ENCODE data around the gene SAPCD2. TPM values are rescaled to one million over a fixed set of nuclear protein-coding genes. Genes with fewer than 3 reads are reported as not detected.
A peak's percentile ranks its signal among the peaks of the same experiment; 100 is the strongest.

Gene SAPCD2
- total RNA-seq, 2 donors from 2014 or later = 0.39 to 0.44 TPM

GRCh38 chr9:137108608-137109249 lies 38.4 kb upstream of the SAPCD2 start:
- ATAC-seq (no peak), DNase-seq (no peak)
- intact Hi-C loops (cut with DNase I) = no loop called here

DNA sequence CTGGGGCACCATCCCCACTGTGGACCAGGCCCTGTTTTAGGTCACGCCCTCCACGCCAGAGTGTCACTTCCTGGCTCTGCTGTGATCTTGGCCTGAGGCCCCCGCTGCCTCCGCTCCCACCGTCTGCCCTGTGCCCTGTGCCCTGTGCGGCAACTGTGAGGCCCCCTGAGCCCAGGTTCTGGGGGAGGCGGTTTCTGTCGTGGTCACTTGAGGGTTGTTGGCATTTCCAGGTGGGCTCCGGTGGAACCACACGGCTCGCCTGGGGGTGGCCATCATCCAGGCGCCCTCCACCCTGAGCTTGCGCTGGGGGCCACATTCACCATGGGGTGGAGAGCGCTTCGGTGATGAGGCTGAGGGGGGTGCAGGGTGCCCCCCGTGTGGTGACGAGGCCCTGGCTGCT lies 37.6 kb upstream of the SAPCD2 start:
- ATAC-seq (no peak), DNase-seq (no peak)
- intact Hi-C loops (cut with DNase I) = no loop called here

DNA sequence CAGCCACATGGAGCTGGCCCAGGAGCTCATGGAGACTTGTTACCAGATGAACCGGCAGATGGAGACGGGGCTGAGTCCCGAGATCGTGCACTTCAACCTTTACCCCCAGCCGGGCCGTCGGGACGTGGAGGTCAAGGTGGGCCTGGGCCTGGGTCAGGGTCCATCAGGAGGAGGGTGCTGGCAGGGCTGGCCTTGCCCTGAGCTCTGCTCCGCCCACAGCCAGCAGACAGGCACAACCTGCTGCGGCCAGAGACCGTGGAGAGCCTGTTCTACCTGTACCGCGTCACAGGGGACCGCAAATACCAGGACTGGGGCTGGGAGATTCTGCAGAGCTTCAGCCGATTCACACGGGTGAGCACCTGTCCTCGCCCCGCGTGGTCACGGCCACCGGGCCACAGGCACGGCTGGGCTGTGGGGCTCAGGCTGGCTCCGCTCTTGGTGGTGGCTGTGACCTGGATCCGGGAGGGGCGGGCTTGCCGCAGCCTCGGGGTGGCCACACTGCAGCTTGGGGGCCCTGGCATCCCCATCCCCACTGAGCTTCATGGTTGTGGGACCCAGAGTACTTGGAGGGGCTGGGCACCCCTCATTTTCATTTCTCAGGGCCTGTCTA lies 37.1 kb upstream of the SAPCD2 start:
- intact Hi-C loops (cut with DNase I) = no loop called here
- ATAC-seq (no peak), DNase-seq (no peak)

DNA sequence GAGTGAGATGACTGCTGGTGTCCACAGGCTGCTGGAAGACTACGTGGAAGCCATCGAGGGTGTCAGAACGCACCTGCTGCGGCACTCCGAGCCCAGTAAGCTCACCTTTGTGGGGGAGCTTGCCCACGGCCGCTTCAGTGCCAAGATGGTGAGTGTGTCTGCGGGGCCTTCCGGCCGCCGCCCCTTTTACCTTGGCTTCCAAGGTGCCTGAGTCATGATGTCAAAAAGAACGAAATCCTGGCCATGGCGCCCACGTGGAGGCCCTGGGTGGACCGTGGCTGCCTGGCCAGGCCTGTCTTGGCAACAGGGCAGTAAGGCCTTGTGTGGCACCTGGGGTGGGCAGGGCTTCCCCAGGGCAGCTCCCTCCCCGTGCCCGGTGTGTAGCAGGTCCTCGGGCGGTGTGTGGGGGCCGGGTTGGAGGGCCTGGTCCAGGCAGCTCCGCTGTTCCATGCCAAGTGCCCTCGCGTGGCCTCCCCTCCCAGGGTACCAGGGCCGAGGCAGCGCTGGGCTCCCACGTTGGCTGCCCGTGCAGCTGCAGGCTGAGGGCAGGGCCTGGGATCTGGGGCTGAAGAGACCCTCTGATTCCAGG lies 36.4 kb upstream of the SAPCD2 start:
- no peak for ATAC-seq
- intact Hi-C loops (cut with DNase I) = no loop called here
- DNase-seq = no peak

DNA sequence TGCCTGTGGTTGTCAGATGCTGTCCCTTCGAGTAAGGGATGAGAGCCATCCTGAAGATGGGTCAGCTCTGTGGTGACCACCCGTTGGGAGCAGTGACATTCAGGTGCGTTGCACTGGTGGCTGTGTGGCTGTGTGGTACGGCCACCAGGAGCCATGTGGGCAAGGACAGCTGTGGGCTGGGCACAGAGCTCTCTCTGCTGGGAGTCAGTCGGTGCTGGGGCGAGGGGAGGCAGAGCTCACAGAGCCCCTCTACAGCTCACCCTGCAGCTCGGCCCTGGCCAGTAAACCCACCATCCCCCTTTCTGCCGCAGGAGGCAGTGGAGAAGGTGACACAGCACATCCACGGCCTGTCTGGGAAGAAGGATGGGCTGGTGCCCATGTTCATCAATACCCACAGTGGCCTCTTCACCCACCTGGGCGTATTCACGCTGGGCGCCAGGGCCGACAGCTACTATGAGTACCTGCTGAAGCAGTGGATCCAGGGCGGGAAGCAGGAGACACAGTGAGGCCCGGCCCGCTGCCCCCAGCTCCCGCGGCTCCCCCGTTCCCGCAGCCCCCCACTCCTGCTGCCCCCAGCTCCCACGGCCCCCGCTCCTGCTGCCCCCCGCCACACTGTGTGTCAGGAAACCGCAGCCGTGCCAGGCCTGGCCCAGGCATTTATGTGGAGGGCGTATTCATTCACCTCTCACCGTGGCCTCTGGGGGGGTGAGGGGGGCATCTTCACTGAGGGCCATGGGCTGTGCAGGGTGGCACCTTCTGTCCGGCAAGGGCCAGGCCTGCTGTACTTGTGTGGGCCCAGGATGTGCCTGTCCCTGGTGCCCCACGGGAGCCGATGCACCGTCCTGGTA lies 35.7 kb upstream of the SAPCD2 start:
- DNase-seq = no peak
- intact Hi-C loops (cut with DNase I) = no loop called here
- no peak for ATAC-seq

- ATAC-seq (no peak), DNase-seq (no peak)
- intact Hi-C loops (cut with DNase I) = no loop called here
Observed at GRCh38 chr9:137103206-137103999, 33.0 kb upstream of the SAPCD2 start.

GRCh38 chr9:137099231-137099630 lies 28.9 kb upstream of the SAPCD2 start:
- intact Hi-C loops (cut with DNase I) = no loop called here
- no peak for ATAC-seq
- DNase-seq = no peak

DNA sequence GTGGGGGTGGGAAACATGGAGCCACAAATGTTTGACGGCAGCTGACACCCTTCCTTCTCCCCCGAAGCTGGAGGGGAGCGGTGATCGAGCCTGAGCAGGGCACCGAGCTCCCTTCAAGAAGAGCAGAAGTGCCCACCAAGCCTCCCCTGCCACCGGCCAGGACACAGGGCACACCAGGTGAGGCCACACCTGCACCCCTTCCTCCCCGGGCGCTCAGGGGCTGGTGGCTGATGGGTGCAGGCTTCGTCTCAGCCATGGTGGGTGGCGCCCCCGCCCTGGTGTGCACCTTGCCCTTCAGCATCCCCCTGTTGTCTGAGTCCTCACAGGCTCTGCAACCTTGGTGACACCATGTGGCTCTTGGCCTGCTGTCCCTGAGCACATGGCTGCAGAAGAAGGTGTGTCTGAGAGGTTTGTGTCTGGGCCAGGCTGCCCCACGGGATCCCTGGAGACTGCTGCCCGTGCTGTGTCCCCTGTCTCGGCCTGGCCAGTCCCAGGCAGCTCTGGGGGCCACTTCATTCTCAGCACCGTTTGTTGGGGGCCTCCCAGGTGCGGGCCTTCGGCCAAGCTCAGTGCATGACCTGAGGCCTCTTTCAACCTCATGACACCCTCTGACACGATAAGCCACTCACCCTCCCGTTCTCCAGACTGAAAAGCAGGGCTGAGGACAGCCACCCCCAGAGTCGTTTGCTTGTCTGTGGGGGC lies 27.6 kb upstream of the SAPCD2 start:
- intact Hi-C loops (cut with DNase I) = no loop called here
- peak in 1 of 2 donors; percentile 22 for ATAC-seq

DNA sequence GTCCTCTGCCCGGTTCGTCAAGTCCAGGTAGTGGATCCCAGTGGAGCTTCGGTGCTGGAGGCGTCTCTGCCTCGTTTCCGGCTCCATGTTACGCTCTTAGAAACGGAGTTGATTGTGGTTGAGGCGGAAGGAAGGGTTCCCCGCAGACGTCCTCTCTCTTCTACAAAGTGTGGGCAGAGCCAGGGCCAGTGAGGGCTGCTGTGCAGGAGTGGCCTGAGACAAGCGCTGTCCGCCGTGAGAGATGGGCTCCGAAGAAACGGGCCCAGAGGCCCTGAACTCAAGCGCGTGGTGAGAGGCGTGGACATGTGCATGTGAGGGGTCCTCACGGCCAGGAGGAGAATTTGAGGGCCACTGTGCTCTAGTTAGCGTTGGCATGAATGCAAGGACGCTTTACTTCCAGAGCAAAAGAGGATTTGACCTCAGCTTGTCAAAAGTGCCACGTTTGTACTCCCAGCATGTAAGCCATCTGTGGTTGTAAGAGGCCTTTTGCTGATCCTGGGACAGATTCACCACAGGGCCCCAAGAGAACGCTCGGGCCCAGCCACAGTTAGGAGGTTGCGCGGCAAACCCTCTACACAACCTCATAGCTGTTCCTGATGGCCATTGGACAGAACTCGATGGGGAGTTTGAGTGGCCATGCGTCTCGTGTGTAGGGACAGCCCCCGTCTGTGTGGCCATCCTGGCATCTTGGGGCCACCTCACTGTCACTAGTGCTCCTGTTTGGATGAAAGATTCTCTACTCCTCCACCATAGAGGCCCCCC lies 26.6 kb upstream of the SAPCD2 start:
- DNase-seq (no peak), ATAC-seq (no peak)
- intact Hi-C loops (cut with DNase I) = no loop called here

More for the DNA sequence above, 27.6 kb upstream of the SAPCD2 start:
- no peak for DNase-seq

- ATAC-seq = peak; percentile 29 to 47
- peak; percentile 27 for DNase-seq
Observed at GRCh38 chr9:137095664-137096517, 25.5 kb upstream of the SAPCD2 start.

DNA sequence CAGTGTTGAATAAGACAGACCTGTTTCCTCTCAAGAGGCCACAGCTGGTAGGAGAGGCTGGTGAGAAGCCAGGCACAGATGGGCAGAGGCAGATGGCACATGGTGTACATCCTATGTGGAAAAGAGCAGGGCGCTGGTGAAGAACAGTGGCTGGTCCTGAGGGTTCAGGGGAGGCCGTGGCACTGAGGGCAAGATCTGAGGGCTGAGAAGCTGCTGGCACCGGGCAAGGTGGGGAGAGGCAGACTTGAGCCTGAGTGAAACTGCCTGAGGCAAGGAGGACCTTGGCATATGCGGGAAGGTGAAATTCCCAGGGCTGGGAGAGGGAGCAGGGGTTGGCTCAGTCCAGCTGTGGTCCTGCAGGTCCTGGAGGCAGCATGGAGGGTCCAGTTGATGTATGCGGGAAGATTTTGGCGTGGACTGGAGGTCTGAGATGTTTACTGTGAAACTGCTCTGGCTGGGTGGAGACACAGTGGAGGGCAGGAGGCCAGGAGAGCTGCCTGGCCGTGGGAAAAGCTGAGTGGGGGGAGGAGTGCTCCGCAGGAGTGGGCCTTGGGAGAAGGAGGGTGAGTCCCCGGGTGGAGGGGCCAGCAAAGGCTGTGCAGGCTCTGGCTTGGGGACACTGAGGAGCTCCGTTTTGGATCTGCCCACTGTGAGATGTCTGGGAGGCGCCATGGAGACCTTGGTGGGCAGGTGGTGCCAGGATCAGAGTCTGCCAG lies 19.0 kb upstream of the SAPCD2 start:
- intact Hi-C loops (cut with DNase I) = no loop called here
- peak; percentile 19 for DNase-seq
- ATAC-seq = no peak

More at GRCh38 chr9:137095664-137096517, 25.5 kb upstream of the SAPCD2 start:
- intact Hi-C loops (cut with DNase I) = no loop called here

- intact Hi-C loops (cut with DNase I) = no loop called here
Observed at GRCh38 chr9:137088121-137088520, 17.8 kb upstream of the SAPCD2 start.

GRCh38 chr9:137087409-137087925 lies 17.1 kb upstream of the SAPCD2 start:
- ATAC-seq (peak in 1 of 2 donors; percentile 0), DNase-seq (peak; percentile 34)
- intact Hi-C loops (cut with DNase I) = no loop called here

More at GRCh38 chr9:137088121-137088520, 17.8 kb upstream of the SAPCD2 start:
- DNase-seq (no peak), ATAC-seq (no peak)

DNA sequence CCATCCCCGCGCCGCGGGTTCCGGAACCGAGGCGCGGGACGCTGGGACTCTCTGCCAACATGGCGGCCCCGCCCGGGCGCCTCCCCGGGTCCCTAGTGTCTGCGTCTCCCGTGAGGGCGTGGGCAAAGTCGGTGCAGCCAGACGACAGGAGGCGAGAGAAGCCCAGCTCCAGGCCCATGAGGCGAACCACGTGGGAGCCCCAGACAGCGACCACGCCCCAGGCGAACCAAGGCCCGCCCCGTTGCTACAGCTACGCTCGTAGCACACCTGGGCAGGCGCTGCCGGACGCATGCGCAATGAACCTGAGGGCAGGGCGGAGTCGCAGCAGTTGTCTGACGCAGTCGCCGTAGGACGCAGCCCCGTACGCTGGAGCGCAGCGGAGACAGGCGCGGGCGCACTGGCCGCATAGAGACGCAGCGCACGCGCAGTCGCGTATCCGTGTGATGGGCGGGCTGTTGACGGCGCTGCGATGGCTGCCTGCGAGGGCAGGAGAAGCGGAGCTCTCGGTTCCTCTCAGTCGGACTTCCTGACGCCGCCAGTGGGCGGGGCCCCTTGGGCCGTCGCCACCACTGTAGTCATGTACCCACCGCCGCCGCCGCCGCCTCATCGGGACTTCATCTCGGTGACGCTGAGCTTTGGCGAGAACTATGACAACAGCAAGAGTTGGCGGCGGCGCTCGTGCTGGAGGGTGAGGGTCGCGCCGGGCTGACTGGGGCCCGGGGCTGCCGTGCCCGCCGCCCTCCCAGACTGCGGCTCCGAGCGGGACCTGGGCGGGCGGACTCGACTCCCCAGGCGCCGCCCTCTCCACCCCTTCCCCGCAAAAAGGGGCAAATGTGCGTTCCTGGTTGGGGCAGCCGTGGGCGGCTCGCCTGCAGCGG lies 16.4 kb upstream of the SAPCD2 start, which contains the start of gene MAN1B1:
Gene MAN1B1, plus strand, starts transcription at position 455 of the 878 bp plus-strand sequence. Its CDS starts 15 bp downstream, at position 470.
- intact Hi-C loops (cut with DNase I) = no loop called here
- ATAC-seq = peak; percentile 92 to 95
- peak; percentile 99 for DNase-seq

Measured in left cardiac atrium (tissue), 4 donors.